HG03175 (cell line): ENCODE measurements around the gene WDR44.
"Not testable (repeated sequence)": the region's sequence is repeated elsewhere in the genome, so short reads cannot be mapped to it uniquely, and the experiment has no call there.

Experiments used
- ATAC-seq: cut with Tn5 transposase; IDR thresholded peaks from one replicate; pipeline ENCODE4 v1.9.1; 2021; ENCODE audit warnings: mild to moderate bottlenecking, moderate library complexity; ENCODE audit not compliant: unreplicated experiment

WDR44 gene

DNA sequence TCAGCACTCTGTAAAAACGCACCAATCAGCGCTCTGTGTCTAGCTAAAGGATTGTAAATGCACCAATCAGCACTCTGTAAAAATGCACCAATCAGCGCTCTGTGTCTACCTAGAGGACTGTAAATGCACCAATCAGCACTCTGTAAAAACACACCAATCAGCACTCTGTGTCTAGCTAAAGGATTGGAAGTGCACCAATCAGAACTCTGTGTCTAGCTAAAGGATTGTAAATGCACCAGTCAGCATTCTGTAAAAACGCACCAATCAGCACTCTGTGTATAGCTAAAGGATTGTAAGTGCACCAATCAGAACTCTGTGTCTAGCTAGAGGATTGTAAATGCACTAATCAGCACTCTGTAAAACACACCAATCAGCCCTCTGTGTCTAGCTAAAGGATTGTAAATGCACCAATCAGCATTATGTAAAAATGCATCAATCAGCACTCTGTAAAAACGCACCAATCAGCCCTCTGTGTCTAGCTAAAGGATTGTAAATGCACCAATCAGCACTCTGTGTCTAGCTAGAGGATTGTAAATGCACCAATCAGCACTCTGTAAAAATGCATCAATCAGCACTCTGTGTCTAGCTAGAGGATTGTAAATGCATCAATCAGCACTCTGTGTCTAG lies 124.9 kb downstream of the WDR44 start:
- not testable (repeated sequence) for ATAC-seq

DNA sequence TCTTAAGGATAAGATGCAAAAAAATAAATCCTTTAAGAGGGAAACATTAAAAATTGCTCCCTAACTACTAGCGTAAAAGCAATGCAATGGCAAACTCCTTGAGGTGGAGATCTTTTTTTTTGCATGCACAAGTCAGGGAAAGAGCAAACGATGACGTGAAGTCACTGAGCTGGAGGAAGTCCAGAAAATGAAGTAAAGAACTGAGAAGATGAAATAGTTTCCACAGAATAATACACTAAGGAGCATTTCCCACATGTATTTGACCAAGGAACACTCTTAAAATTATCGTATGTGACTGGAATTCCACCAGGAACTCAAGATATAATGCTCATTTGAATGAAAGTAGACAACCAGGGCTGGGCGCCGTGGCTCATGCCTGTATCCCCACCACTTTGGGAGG lies 128.7 kb downstream of the WDR44 start:
- ATAC-seq = no peak

DNA sequence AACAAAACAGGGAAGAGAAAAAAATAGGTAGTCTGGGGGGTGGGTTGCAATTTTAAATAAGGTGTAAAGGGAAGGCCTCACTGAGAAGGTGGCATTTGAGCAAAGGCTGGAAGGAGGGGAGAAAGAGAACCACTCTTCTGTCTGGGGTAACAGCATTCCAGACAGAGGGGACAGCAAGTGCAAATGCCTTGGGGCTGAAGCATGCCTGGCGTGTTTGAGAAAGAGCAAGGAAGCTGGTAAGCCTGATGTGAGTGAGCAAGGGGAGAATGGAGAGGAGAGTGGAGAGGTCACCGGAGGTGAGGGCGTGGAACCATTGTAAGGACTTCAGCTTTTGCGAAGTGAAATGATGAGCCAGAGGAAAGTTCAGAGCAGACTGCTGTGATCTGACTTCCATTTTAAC lies 130.0 kb downstream of the WDR44 start:
- no peak for ATAC-seq

DNA sequence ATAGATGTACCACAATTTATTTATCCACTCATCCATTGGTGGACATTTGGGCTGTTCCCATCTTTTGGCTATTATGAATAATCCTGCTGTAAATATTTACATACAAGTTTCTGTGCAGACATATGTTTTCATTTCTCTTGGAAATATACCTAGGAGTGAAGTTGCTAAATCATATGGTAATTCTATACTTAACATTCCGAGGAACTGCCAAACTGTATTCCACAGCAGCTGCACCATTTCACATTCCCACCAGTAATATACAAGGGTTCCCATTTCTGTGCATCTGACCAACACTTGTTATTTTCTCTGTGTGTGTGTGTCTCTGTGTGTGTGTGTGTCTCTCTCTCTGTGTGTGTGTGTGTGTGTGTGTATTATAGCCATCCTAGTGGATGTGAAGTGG lies 134.3 kb downstream of the WDR44 start:
- no peak for ATAC-seq

DNA sequence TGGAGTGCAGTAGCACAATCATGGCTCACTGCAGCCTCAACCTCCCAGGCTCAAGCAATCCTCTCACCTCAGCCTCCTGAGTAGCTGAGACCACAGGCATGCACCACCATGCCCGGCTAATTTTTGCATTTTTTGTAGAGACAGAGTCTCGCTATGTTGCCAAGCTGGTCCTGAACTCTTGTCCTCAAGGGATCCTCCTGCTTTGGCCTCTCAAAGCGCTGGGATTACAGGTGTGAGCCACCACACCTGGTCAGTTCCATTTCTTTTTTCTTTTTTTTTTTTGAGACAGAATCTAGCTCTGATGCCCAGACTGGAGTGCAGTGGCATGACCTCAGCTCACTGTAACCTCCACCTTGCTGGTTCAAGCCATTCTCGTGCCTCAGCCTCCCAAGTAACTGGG lies 136.5 kb downstream of the WDR44 start:
- not testable (repeated sequence) for ATAC-seq

DNA sequence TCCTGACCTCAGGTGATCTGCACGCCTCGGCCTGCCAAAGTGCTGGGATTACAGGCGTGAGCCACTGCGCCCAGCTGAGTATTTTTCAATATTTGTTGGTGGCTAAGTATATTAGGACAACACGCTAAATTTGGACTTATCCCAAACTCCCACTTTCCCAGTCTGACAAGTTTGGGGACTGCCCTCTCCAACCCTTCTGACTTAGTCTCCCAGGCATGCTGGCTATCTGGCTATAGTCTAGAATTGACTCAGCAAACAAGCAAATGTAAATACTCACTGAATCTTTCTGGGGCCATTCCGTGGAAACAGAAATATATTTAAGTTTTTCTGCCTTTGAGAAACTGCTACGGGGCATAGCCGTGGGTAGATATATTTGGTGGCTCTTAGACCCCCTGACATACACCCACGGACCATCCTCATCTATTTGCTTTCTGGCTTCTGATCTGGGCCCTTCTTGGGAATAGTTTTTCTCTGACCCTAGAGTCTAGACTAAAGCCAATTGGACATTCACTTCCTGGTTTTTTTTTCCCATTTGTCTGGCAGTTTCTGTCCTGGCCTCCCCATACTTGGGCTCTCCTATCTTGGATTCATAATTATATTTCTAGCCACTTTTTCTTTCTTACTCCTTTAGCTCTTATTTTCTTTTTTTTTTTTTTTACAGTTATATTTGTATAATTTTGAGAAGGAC lies 138.5 kb downstream of the WDR44 start:
- ATAC-seq = no peak

DNA sequence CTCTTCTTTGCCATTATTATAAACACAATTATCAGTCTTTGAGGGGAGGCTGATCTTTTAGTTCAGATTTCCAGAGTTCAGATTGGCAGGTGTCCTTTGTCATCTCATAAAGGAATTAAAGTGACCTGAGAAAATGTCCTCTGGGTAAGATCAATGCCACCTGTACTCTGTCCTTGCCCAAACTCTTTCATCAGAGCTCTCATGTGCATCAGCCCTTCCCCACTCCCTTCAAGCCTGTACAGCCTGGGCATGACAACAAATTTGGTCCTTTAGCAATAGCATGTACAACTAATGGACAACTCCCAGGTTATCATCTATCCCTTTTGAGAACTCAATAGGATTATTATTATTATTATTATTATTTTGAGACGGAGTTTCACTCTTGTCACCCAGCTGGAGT lies 140.8 kb downstream of the WDR44 start:
- not testable (repeated sequence) for ATAC-seq

- ATAC-seq = no peak
Measured at GRCh38 chrX:118493016-118493415, 147.1 kb downstream of the WDR44 start.

- no peak for ATAC-seq
Measured at GRCh38 chrX:118493653-118494297, 147.9 kb downstream of the WDR44 start.

DNA sequence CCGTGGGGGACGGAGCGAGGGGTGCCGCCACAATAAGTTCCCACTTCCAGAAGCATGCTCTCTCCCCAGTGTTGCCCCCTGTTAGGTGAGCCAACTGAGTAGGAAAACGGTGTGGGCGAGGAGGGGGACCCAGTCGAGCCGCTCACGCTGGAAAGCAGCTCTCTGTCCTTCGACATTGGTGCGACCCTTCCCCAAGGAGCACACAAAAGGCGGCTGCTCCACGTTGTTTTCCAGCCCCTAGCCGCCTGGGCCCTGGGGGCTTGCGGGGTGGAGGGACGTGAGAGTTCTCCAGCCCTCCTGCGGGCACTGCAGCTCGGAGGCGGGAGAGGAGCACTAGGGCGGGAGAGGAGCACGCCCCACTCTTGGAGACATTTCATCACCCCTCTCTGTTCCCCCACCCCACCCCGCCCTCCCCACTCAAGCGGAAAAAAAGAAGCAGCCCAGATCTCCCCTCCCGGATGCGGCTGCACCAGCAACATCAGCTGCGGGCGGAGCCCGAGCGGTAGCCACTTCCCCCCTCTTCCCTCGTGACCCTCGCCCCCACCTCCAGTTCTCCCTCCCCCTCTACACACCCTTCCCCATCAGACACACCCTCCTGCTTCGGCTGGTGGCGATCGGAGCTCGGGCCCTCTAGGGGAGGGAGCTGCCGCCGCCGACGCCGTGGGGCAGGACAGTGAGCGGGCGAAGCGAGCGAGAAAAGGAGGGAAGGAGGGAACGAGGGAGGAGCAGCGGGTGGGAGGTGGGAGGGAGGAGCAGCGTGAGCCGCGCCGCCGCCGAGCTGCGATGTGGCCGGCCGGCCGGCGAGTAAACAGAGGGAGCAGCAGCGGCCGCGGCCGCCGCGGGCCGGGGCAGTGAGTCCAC lies 149.4 kb downstream of the WDR44 start, which contains the start of gene DOCK11:
DOCK11 (plus strand) TSS at position 755 of the 861 bp plus-strand sequence. CDS start 157 bp downstream, outside the sequence.
- peak; percentile 73 for ATAC-seq

DNA sequence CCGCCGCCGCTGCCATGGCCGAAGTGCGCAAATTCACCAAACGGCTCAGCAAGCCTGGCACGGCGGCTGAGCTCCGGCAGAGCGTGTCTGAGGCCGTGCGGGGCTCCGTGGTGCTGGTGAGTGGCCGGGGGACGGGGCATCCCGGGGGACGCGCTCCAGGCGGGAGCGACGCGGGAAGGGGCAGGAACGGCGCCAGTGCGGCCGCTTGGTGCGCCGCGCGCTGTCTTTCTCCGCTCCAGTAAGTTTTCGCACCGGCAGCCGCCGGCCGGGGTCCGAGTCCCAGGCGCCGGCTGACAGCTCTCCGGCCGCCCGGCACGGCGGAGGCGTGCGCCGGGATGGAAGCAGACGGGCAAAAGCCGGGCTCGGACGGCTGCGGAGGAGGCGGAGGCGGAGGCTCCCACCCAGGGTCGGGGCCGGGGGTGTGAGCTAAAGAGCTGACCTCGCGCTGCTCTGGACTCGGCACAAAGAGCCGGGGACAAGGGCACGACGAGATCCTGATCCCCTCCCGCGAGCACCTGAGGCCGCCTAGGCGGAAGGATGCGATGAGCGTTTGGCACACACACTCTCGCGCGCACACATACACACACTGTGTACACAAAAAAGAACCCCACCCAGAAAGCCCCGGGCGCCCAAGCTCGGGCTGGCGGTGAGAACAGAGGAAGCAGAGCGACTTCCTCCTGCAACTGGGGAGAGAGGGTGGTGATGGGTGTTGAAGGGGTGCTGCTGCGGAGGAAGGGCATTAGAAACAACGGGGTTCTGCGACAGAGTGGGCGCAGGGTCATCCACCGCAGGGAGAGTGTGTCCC lies 150.3 kb downstream of the WDR44 start:
- ATAC-seq = peak; percentile 61

- peak; percentile 10 for ATAC-seq
Measured at GRCh38 chrX:118496763-118497079, 150.8 kb downstream of the WDR44 start.

DNA sequence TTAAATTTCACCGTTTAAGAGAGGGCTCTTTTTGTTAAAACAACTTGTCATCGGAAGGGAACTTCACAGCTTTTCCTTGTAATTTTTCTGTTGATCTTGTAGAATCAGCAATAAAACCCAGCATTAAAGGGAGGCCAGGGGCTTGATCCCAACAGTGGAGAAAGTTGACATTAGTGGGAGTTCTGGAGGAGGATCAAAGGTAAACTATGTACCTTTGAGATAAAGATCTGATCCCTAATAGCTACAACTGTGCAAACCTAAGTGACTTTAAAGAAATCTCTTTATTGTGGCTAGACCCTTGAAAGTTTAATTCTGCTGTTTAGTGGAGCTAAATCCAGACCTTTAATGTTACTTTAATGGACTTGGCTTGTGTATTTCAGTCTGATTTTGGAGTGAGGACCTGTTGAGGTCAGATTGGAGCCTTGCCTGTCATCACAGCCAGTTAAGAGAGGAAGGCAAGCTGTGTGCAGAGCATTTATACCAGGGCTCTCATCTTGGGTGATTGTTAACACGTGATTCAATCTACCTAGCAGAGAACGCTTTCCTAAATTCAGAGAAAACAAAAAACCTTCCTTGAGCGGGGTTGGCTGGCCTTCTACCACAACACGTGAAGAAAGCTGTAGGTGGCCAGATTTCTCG lies 151.4 kb downstream of the WDR44 start:
- ATAC-seq = no peak

GRCh38 chrX:118498351-118498750 lies 152.4 kb downstream of the WDR44 start:
- ATAC-seq = no peak

- no peak for ATAC-seq
Measured at GRCh38 chrX:118498755-118499154, 152.8 kb downstream of the WDR44 start.

DNA sequence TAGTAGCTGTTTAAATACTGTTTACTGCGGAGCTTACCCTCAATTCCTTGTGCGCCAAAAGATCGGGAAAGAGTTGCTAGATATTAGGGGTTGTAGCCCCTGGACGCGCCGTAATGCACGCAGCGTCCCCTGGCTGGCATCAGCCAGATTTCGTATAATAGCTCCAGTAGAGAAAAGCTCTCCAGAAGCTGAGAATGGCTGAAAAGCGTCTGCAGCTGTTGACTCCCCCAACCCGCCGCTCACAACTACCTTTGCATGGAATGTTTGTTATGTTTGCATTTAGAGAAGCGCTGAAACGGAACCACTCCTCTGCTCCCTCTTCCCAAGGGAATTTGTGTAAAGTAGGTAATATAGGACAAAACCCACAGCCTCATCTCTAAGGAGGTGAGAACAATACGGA lies 153.4 kb downstream of the WDR44 start:
- no peak for ATAC-seq
